HL-60 (cell line): ENCODE data around the gene EDA.

Experiments
- POLR2AphosphoS5 ChIP-seq: IDR thresholded peaks from 2 replicates; pipeline ENCODE4 v1.6.1; 2012; ENCODE audit warnings: low read depth
- SPI1 ChIP-seq: IDR thresholded peaks from 2 replicates; pipeline ENCODE4 v1.6.1; 2012; ENCODE audit warnings: low read depth, mild to moderate bottlenecking, borderline replicate concordance
- TF ChIP-seq, protein P1 (sequence below): IDR thresholded peaks from one replicate; pipeline ENCODE4 v1.5.1; 2011; ENCODE audit warnings: low read length, control low read depth, inconsistent platforms; ENCODE audit not compliant: insufficient read depth

DNA sequence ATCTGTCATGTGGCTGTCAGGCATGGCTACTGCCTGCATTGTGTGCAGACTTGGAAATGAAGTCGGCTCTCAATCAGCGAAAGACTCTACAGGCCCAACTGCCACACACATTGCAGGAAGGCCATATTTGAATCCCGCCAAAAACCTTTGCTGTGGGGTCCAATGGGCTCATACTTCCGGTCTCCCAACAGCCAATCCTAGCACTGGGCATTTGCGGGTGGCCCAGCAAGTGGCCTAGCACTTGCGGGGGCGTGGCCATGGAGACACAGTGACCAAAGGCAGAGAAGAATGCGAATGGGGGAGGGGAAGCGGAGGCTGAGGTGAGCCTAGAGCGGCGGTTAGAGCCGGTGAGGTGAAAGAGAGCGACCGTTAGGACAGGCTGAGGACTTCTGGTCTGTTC, 446.2 kb downstream of the EDA start, which contains the start of gene OTUD6A:
- TF ChIP-seq, protein P1, sequence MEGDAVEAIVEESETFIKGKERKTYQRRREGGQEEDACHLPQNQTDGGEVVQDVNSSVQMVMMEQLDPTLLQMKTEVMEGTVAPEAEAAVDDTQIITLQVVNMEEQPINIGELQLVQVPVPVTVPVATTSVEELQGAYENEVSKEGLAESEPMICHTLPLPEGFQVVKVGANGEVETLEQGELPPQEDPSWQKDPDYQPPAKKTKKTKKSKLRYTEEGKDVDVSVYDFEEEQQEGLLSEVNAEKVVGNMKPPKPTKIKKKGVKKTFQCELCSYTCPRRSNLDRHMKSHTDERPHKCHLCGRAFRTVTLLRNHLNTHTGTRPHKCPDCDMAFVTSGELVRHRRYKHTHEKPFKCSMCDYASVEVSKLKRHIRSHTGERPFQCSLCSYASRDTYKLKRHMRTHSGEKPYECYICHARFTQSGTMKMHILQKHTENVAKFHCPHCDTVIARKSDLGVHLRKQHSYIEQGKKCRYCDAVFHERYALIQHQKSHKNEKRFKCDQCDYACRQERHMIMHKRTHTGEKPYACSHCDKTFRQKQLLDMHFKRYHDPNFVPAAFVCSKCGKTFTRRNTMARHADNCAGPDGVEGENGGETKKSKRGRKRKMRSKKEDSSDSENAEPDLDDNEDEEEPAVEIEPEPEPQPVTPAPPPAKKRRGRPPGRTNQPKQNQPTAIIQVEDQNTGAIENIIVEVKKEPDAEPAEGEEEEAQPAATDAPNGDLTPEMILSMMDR: no peak
- TF ChIP-seq POLR2AphosphoS5: no peak
- no peak for TF ChIP-seq SPI1
